C4-2B (cell line): Measurements from ENCODE around the gene AFF4.
A peak's percentile ranks its signal among the peaks of the same experiment; 100 is the strongest.

Source experiments
- H3K27ac ChIP-seq: fragments of 450-650 bp; 2 replicates; pipeline ENCODE4 v1.5.1; 2017
- ZFX ChIP-seq: fragments of 450-650 bp; IDR thresholded peaks from 2 replicates; pipeline ENCODE4 v1.6.1; 2017
- TF ChIP-seq, protein P1 (sequence below): fragments of 450-650 bp; conservative IDR thresholded peaks from 2 replicates; pipeline ENCODE4 v1.5.1; 2017; ENCODE audit warnings: mild to moderate bottlenecking

AFF4 gene

GRCh38 chr5:132915681-132916080 lies 47.8 kb downstream of the AFF4 start:
- H3K27ac ChIP-seq = no peak overlapping the region
- TF ChIP-seq, protein P1, sequence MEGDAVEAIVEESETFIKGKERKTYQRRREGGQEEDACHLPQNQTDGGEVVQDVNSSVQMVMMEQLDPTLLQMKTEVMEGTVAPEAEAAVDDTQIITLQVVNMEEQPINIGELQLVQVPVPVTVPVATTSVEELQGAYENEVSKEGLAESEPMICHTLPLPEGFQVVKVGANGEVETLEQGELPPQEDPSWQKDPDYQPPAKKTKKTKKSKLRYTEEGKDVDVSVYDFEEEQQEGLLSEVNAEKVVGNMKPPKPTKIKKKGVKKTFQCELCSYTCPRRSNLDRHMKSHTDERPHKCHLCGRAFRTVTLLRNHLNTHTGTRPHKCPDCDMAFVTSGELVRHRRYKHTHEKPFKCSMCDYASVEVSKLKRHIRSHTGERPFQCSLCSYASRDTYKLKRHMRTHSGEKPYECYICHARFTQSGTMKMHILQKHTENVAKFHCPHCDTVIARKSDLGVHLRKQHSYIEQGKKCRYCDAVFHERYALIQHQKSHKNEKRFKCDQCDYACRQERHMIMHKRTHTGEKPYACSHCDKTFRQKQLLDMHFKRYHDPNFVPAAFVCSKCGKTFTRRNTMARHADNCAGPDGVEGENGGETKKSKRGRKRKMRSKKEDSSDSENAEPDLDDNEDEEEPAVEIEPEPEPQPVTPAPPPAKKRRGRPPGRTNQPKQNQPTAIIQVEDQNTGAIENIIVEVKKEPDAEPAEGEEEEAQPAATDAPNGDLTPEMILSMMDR = no peak
- TF ChIP-seq ZFX = no peak

DNA sequence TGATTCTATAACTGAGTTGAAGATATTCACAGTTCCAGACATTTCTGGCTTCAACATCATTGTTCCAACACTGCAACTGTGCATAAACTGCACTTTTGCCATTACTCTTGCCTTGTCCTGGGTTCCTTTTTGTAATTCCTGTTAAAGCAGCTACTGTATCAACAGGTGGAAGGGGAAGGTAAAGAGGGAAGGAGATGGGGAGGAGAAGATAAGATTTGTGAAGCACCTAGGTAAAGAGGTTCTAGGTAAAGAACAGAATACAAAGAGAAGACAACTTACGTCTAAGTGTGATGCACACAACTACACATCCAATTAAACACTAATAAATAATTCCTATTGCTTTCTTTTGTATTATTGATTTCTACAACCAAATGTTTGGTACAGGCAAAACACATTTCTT lies 53.7 kb downstream of the AFF4 start:
- TF ChIP-seq, protein P1 = no peak
- TF ChIP-seq ZFX = no peak
- H3K27ac ChIP-seq = no peak overlapping the region

DNA sequence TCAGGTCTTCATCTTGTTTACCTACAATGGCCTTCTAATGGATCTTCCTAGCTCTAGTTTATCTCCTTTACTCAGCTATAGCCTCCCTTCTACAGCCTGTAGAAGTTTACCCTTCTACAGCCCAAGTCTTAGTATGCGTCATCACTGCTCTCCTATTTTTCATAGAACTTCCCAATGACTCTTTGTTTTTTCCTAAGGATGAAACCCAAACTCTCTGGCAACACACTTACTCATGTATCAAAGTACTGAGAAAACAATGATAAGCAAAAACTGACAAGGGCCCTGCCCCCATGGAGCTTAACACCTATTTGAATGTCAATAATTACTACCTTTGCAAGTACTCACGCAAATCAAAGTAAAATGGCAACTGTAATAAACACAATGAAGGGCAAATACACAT lies 56.3 kb downstream of the AFF4 start:
- H3K27ac ChIP-seq = no peak overlapping the region
- TF ChIP-seq ZFX = no peak
- TF ChIP-seq, protein P1 = no peak

GRCh38 chr5:132905938-132906337 lies 57.5 kb downstream of the AFF4 start:
- no peak for TF ChIP-seq ZFX
- TF ChIP-seq, protein P1 = peak; percentile 43; the same call in 1 of the 2 replicates
- H3K27ac ChIP-seq = no peak overlapping the region

- TF ChIP-seq, protein P1 = no peak
- no peak for TF ChIP-seq ZFX
- no peak overlapping the region for H3K27ac ChIP-seq
Observed at GRCh38 chr5:132901730-132902129, 61.7 kb downstream of the AFF4 start.

DNA sequence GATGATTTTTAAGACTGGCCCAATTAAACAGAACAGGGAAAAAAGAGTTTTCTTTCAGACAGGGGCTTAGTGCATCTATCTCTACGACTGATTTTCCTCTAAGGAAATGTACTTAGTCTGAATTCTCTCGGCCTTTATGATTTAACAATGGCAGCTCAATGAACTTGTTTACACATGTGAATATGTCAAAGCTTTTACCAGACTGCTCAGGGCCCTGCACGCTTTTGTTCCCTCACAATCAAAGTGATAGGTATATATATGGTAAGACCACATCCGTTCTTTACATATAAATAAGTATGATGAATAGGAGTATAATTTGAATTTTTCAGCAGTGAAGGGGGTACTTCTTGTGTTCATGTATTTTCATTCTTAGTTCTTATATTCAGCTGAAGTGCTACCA lies 62.4 kb downstream of the AFF4 start:
- H3K27ac ChIP-seq = no peak overlapping the region
- TF ChIP-seq ZFX = no peak
- TF ChIP-seq, protein P1 = no peak

DNA sequence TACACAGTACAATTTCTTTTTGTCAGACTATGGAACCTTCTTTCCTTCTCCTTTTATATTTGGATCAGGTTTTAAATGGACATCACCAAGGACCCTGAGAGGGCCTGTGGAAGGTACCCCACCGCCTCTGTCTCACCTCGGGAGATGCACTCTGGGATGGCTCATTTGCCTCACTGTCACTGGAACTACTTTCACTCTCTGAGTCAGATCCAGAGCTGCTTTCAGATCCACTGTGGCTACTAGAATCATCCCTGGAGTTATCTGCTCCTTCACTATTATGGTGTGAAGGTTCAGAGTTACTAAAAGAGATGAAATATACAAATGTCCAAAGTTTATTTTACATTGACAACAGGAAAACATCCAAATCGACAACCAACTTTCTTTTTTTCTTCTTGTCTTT lies 65.3 kb downstream of the AFF4 start:
- TF ChIP-seq, protein P1 = no peak
- no peak for TF ChIP-seq ZFX
- no peak overlapping the region; the same call in 1 of the 2 replicates for H3K27ac ChIP-seq
